Measurements from ENCODE around the gene ZNF407.

DNA sequence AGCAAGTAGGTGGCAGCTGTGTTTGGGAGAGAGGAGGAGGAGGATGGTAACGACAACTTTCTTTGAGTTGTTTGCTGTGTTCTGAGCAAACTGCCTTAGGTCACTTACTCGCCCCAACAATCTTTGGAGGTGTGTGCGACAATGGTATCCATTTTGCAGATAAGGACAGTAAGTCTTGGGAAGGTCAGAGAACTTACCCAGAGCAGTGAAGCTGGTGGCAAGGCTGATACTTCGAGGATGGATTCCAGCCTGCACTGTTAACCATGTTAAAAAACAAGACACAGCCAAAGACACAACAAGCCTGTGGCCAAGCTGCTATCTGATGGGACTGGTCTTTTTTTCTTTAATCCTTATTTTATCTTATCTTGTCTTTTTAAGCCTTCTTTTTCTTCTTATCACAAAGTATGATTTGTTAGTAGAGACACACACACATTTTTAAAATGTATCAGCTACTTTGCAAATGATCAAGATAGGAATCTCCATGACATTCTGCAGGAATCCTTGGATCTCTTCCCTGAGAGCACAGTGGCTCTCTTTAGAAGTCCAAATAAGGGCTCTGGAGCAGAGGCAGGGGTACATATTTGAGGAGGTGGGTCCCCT, 35.4 kb upstream of the ZNF407 start:
- TF ChIP-seq, protein P1, sequence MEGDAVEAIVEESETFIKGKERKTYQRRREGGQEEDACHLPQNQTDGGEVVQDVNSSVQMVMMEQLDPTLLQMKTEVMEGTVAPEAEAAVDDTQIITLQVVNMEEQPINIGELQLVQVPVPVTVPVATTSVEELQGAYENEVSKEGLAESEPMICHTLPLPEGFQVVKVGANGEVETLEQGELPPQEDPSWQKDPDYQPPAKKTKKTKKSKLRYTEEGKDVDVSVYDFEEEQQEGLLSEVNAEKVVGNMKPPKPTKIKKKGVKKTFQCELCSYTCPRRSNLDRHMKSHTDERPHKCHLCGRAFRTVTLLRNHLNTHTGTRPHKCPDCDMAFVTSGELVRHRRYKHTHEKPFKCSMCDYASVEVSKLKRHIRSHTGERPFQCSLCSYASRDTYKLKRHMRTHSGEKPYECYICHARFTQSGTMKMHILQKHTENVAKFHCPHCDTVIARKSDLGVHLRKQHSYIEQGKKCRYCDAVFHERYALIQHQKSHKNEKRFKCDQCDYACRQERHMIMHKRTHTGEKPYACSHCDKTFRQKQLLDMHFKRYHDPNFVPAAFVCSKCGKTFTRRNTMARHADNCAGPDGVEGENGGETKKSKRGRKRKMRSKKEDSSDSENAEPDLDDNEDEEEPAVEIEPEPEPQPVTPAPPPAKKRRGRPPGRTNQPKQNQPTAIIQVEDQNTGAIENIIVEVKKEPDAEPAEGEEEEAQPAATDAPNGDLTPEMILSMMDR (IDR thresholded peaks at IDR 0.05; ENCODE audit: low read depth, low read length, poor library complexity, severe bottlenecking), result no peak
- no peak for TF ChIP-seq EZH2phosphoT487 (IDR thresholded peaks at IDR 0.05; ENCODE audit: borderline replicate concordance, low read length)
